ENCODE data around the gene IGSF3. TPM values are rescaled to one million over a fixed set of nuclear protein-coding genes. Genes with fewer than 3 reads are reported as not detected.

IGSF3 gene
- total and polyA plus RNA-seq, 2 experiments from 2014 or later = 7.3 to 37.8 TPM

DNA sequence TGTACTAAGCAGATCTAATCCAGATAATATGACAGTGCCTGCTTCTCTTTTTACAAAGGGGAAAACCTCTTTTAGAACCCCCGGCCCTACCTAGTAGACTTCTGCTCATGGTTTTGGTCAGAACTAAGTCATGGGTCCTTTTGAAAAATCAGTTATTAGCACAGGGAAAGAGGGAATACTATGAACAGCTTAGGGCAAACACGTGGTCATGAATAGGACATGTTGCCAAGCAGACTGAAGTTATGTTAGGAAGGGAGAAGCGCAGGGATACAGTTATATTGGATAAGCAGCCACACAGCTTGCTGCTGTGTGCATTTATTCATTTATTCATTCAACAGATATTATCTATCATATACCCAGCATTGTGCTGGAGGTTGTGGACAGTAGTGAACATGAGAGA, 25.3 kb upstream of the IGSF3 start:
- Histone ChIP-seq H3F3A (replicated peaks; ENCODE audit: low read depth) (no peaks in the 10 kb centered on the region), H3K9me2 (ENCODE audit: insufficient read depth) (0 out of 2 replicates have a peak, but pooled peaks cover 2% of the 10 kb centered on the region), H3K36me3 (ENCODE audit: insufficient read depth) (no peaks in the 10 kb centered on the region), H3K4me3 (no peak overlapping the region), H3K27ac (ENCODE audit: low read depth) (no peak overlapping the region), H3K4me2 (no peak overlapping the region), H3K4me1 (ENCODE audit: insufficient read depth) (peaks cover 22% of the 10 kb centered on the region), H2AFZ (no peak overlapping the region), H3K79me2 (replicated peaks; ENCODE audit: insufficient read depth) (no peaks in the 10 kb centered on the region), H4K20me1 (replicated peaks; ENCODE audit: insufficient read depth) (no peaks in the 10 kb centered on the region), H3K27me3 (ENCODE audit: insufficient read depth) (no peaks in the 10 kb centered on the region)
- Mint-ChIP-seq H3K36me3 (ENCODE audit: low read depth) (no peaks in the 10 kb centered on the region), H3K4me1 (peaks cover 36% of the 10 kb centered on the region), H3K4me3 (no peak overlapping the region), H3K9me3 (no peaks in the 10 kb centered on the region), H3K27me3 (ENCODE audit: insufficient read depth, low read depth, poor library complexity) (peaks cover 11% of the 10 kb centered on the region), H3K27ac (no peak overlapping the region)
- no peak for ATAC-seq
- DNase-seq (ENCODE audit: low spot score) = no peak
- TF ChIP-seq ZNF114 (CRISPR knock-in tag; IDR thresholded peaks at IDR 0.05) (no peak), JUNB (IDR thresholded peaks at IDR 0.05; ENCODE audit: unreplicated experiment) (no peak), POLR2AphosphoS5 (IDR thresholded peaks at IDR 0.05; ENCODE audit: low read depth) (no peak), CREB1 (CRISPR knock-in tag; IDR thresholded peaks at IDR 0.05; ENCODE audit: low read depth) (no peak), NANOG (IDR thresholded peaks at IDR 0.05; ENCODE audit: borderline replicate concordance) (no peak), ZNF331 (CRISPR knock-in tag; IDR thresholded peaks at IDR 0.05; ENCODE audit: low read depth) (no peak), EZH2phosphoT487 (IDR thresholded peaks at IDR 0.05; ENCODE audit: unreplicated experiment) (no peak), EZH2 (IDR thresholded peaks at IDR 0.05; ENCODE audit: low read depth, unreplicated experiment) (no peak), STAT1 (IDR thresholded peaks at IDR 0.05; ENCODE audit: unreplicated experiment) (no peak)
- TF ChIP-seq, protein P1, sequence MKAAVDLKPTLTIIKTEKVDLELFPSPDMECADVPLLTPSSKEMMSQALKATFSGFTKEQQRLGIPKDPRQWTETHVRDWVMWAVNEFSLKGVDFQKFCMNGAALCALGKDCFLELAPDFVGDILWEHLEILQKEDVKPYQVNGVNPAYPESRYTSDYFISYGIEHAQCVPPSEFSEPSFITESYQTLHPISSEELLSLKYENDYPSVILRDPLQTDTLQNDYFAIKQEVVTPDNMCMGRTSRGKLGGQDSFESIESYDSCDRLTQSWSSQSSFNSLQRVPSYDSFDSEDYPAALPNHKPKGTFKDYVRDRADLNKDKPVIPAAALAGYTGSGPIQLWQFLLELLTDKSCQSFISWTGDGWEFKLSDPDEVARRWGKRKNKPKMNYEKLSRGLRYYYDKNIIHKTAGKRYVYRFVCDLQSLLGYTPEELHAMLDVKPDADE (IDR thresholded peaks at IDR 0.05) = no peak
- TF ChIP-seq, protein P2, sequence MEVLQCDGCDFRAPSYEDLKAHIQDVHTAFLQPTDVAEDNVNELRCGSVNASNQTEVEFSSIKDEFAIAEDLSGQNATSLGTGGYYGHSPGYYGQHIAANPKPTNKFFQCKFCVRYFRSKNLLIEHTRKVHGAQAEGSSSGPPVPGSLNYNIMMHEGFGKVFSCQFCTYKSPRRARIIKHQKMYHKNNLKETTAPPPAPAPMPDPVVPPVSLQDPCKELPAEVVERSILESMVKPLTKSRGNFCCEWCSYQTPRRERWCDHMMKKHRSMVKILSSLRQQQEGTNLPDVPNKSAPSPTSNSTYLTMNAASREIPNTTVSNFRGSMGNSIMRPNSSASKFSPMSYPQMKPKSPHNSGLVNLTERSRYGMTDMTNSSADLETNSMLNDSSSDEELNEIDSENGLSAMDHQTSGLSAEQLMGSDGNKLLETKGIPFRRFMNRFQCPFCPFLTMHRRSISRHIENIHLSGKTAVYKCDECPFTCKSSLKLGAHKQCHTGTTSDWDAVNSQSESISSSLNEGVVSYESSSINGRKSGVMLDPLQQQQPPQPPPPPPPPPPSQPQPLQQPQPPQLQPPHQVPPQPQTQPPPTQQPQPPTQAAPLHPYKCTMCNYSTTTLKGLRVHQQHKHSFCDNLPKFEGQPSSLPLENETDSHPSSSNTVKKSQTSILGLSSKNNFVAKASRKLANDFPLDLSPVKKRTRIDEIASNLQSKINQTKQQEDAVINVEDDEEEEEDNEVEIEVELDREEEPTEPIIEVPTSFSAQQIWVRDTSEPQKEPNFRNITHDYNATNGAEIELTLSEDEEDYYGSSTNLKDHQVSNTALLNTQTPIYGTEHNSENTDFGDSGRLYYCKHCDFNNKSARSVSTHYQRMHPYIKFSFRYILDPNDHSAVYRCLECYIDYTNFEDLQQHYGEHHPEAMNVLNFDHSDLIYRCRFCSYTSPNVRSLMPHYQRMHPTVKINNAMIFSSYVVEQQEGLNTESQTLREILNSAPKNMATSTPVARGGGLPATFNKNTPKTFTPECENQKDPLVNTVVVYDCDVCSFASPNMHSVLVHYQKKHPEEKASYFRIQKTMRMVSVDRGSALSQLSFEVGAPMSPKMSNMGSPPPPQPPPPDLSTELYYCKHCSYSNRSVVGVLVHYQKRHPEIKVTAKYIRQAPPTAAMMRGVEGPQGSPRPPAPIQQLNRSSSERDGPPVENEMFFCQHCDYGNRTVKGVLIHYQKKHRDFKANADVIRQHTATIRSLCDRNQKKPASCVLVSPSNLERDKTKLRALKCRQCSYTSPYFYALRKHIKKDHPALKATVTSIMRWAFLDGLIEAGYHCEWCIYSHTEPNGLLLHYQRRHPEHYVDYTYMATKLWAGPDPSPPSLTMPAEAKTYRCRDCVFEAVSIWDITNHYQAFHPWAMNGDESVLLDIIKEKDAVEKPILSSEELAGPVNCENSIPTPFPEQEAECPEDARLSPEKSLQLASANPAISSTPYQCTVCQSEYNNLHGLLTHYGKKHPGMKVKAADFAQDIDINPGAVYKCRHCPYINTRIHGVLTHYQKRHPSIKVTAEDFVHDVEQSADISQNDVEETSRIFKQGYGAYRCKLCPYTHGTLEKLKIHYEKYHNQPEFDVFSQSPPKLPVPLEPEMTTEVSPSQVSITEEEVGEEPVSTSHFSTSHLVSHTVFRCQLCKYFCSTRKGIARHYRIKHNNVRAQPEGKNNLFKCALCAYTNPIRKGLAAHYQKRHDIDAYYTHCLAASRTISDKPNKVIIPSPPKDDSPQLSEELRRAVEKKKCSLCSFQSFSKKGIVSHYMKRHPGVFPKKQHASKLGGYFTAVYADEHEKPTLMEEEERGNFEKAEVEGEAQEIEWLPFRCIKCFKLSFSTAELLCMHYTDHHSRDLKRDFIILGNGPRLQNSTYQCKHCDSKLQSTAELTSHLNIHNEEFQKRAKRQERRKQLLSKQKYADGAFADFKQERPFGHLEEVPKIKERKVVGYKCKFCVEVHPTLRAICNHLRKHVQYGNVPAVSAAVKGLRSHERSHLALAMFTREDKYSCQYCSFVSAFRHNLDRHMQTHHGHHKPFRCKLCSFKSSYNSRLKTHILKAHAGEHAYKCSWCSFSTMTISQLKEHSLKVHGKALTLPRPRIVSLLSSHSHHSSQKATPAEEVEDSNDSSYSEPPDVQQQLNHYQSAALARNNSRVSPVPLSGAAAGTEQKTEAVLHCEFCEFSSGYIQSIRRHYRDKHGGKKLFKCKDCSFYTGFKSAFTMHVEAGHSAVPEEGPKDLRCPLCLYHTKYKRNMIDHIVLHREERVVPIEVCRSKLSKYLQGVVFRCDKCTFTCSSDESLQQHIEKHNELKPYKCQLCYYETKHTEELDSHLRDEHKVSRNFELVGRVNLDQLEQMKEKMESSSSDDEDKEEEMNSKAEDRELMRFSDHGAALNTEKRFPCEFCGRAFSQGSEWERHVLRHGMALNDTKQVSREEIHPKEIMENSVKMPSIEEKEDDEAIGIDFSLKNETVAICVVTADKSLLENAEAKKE (CRISPR knock-in tag; IDR thresholded peaks at IDR 0.05) = no peak
- TF ChIP-seq, protein P3, sequence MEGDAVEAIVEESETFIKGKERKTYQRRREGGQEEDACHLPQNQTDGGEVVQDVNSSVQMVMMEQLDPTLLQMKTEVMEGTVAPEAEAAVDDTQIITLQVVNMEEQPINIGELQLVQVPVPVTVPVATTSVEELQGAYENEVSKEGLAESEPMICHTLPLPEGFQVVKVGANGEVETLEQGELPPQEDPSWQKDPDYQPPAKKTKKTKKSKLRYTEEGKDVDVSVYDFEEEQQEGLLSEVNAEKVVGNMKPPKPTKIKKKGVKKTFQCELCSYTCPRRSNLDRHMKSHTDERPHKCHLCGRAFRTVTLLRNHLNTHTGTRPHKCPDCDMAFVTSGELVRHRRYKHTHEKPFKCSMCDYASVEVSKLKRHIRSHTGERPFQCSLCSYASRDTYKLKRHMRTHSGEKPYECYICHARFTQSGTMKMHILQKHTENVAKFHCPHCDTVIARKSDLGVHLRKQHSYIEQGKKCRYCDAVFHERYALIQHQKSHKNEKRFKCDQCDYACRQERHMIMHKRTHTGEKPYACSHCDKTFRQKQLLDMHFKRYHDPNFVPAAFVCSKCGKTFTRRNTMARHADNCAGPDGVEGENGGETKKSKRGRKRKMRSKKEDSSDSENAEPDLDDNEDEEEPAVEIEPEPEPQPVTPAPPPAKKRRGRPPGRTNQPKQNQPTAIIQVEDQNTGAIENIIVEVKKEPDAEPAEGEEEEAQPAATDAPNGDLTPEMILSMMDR (conservative IDR thresholded peaks at IDR 0.05; ENCODE audit: low read depth in 2 of 2) = no peak
- TF ChIP-seq, protein P4, sequence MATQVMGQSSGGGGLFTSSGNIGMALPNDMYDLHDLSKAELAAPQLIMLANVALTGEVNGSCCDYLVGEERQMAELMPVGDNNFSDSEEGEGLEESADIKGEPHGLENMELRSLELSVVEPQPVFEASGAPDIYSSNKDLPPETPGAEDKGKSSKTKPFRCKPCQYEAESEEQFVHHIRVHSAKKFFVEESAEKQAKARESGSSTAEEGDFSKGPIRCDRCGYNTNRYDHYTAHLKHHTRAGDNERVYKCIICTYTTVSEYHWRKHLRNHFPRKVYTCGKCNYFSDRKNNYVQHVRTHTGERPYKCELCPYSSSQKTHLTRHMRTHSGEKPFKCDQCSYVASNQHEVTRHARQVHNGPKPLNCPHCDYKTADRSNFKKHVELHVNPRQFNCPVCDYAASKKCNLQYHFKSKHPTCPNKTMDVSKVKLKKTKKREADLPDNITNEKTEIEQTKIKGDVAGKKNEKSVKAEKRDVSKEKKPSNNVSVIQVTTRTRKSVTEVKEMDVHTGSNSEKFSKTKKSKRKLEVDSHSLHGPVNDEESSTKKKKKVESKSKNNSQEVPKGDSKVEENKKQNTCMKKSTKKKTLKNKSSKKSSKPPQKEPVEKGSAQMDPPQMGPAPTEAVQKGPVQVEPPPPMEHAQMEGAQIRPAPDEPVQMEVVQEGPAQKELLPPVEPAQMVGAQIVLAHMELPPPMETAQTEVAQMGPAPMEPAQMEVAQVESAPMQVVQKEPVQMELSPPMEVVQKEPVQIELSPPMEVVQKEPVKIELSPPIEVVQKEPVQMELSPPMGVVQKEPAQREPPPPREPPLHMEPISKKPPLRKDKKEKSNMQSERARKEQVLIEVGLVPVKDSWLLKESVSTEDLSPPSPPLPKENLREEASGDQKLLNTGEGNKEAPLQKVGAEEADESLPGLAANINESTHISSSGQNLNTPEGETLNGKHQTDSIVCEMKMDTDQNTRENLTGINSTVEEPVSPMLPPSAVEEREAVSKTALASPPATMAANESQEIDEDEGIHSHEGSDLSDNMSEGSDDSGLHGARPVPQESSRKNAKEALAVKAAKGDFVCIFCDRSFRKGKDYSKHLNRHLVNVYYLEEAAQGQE (IDR thresholded peaks at IDR 0.05; ENCODE audit: unreplicated experiment) = no peak
